SU-DHL-6 (cell line): Measurements from ENCODE around the gene ACTL6B.

Source experiments
- CTCF ChIP-seq: fragments of 200-600 bp; sonication (generic); IDR thresholded peaks from one replicate; pipeline ENCODE4 v1.5.1; 2017; ENCODE audit warnings: antibody characterized with exemption, mild to moderate bottlenecking, low read length, moderate library complexity; ENCODE audit not compliant: insufficient read depth, poor library complexity, severe bottlenecking
- EZH2phosphoT487 ChIP-seq: fragments of 200-600 bp; sonication (generic), shearing (Covaris generic); conservative IDR thresholded peaks from 2 replicates; pipeline ENCODE4 v1.6.1; 2018; ENCODE audit warnings: mild to moderate bottlenecking, antibody characterized with exemption, low read length, moderate library complexity, mixed read lengths

- TF ChIP-seq EZH2phosphoT487 (no peak), CTCF (no peak)
Measured at GRCh38 chr7:100694098-100694745, 38.0 kb upstream of the ACTL6B start, which contains the start of gene GIGYF1.
